Measurements from ENCODE around the gene PRM1. TPM values are rescaled to one million over a fixed set of nuclear protein-coding genes. Genes with fewer than 3 reads are reported as not detected.

PRM1 gene
- total and polyA plus RNA-seq, 2 of the 4 experiments (the other 2 are of a cell fraction) = not detected

GRCh38 chr16:11316331-11317015, 35.3 kb upstream of the PRM1 start:
- no peaks in the 10 kb centered on the region for H3K9me3 ChIP-seq (ENCODE audit: control insufficient read depth, insufficient read depth, low read length)
- peak overlapping the region; percentile 64 to 79; a peak in 3 of 4 replicates for H4K8ac ChIP-seq (ENCODE audit: low read depth in 2 of 2, low read length in 2 of 2)

More at GRCh38 chr16:11316331-11317015, 35.3 kb upstream of the PRM1 start:
- ChIA-PET POLR2A (ENCODE audit: unreplicated experiment) (no interaction called here), CTCF (no interaction called here)
- Histone ChIP-seq H2BK120ac (ENCODE audit: low read depth, low read length) (peak overlapping the region; percentile 99), H2BK20ac (ENCODE audit: low read depth, low read length) (peak overlapping the region; percentile 88), H2AK9ac (replicated peaks; ENCODE audit: low read depth, low read length, poor library complexity) (peak overlapping the region; percentile 93), H4K91ac (ENCODE audit: insufficient read depth, low read depth, low read length) (peak overlapping the region; percentile 89), H3K56ac (ENCODE audit: extremely low read depth, insufficient read depth, low read length) (no peak overlapping the region), H2BK15ac (ENCODE audit: low read depth, low read length) (peak overlapping the region; percentile 98; the same call in 2 of the 3 replicates), H3K14ac (replicated peaks; ENCODE audit: low read depth, low read length) (peak overlapping the region; percentile 47), H4K5ac (ENCODE audit: low read depth, low read length) (peak overlapping the region; percentile 37), H3K4me1 (ENCODE audit: control insufficient read depth, insufficient read depth, low read length) (peaks cover 22% of the 10 kb centered on the region), H3K9me1 (ENCODE audit: insufficient read depth, low read length) (peaks cover 15% of the 10 kb centered on the region), H3K18ac (ENCODE audit: low read depth, low read length) (no peak overlapping the region), H3K27me3 (ENCODE audit: control insufficient read depth, insufficient read depth, low read length) (no peaks in the 10 kb centered on the region), H3K23ac (ENCODE audit: low read depth, low read length) (peak overlapping the region; percentile 63), H3K9ac (ENCODE audit: low read depth, low read length) (no peak overlapping the region), H2AFZ (replicated peaks; ENCODE audit: low read length, poor library complexity) (peak overlapping the region; percentile 83), H3K4me3 (ENCODE audit: insufficient read depth, low read depth, low read length) (no peak overlapping the region), H3K36me3 (ENCODE audit: control insufficient read depth, insufficient read depth, low read length) (no peaks in the 10 kb centered on the region), H3K79me1 (ENCODE audit: low read depth in 1 of 2, low read length in 2 of 2) (peaks cover 0 to 5% of the 10 kb centered on the region in 2 experiments; a peak in 2 of 4 replicates), H2BK5ac (ENCODE audit: low read depth, low read length, poor library complexity, severe bottlenecking) (no peak overlapping the region), H2AK5ac (ENCODE audit: low read depth, low read length) (peak overlapping the region; percentile 99), H3K4me2 (ENCODE audit: low read depth, low read length) (no peak overlapping the region), H4K20me1 (ENCODE audit: insufficient read depth, low read length) (no peaks in the 10 kb centered on the region), H3K27ac (ENCODE audit: insufficient read depth, low read length) (no peak overlapping the region), H3K4ac (ENCODE audit: low read depth, low read length) (peak overlapping the region; percentile 93)
- ATAC-seq (ENCODE audit: low read depth) = 0 out of 2 replicates have a peak, but pooled peaks have one; percentile 4
- in situ Hi-C loops (cut with MboI; ENCODE audit: low sequenced_read_pairs) = no loop called here
- TF ChIP-seq, protein P1, sequence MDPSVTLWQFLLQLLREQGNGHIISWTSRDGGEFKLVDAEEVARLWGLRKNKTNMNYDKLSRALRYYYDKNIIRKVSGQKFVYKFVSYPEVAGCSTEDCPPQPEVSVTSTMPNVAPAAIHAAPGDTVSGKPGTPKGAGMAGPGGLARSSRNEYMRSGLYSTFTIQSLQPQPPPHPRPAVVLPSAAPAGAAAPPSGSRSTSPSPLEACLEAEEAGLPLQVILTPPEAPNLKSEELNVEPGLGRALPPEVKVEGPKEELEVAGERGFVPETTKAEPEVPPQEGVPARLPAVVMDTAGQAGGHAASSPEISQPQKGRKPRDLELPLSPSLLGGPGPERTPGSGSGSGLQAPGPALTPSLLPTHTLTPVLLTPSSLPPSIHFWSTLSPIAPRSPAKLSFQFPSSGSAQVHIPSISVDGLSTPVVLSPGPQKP (IDR thresholded peaks at IDR 0.05; ENCODE audit: borderline replicate concordance, low read depth, low read length) = no peak
- TF ChIP-seq CHD1 (IDR thresholded peaks at IDR 0.05; ENCODE audit: low read depth, low read length) (no peak), FOS (IDR thresholded peaks at IDR 0.05; ENCODE audit: low read depth, low read length) (no peak), SMC3 (IDR thresholded peaks at IDR 0.05; ENCODE audit: low read depth, low read length) (no peak), MAZ (IDR thresholded peaks at IDR 0.05; ENCODE audit: borderline replicate concordance, low read depth, low read length) (no peak), MXI1 (IDR thresholded peaks at IDR 0.05; ENCODE audit: borderline replicate concordance, low read depth, low read length) (no peak), BHLHE40 (IDR thresholded peaks at IDR 0.05; ENCODE audit: low read depth, low read length) (no peak), MAFK (IDR thresholded peaks at IDR 0.05; ENCODE audit: low read depth, low read length) (no peak), CEBPB (IDR thresholded peaks at IDR 0.05; ENCODE audit: low read depth, low read length) (no peak), RCOR1 (IDR thresholded peaks at IDR 0.05; ENCODE audit: insufficient replicate concordance, low read length) (no peak)
- TF ChIP-seq, protein P2, sequence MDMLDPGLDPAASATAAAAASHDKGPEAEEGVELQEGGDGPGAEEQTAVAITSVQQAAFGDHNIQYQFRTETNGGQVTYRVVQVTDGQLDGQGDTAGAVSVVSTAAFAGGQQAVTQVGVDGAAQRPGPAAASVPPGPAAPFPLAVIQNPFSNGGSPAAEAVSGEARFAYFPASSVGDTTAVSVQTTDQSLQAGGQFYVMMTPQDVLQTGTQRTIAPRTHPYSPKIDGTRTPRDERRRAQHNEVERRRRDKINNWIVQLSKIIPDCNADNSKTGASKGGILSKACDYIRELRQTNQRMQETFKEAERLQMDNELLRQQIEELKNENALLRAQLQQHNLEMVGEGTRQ (IDR thresholded peaks at IDR 0.05; ENCODE audit: low read depth, low read length) = no peak
- 83% methylated on average over 12 of the region's 23 CpGs; no CpG with 5 or more reads in 1 of the 2 experiments for WGBS, 2 experiments (ENCODE audit: extremely low coverage in 2 of 2, insufficient read length in 1 of 2)
- dilution Hi-C loops (cut with HindIII; ENCODE audit: low sequenced_read_pairs, unreplicated experiment) = no loop called here
- DNase-seq = no peak
- BruUV-seq (replicated peaks) = no TSS peak
- intact Hi-C loops (cut with micrococcal nuclease) = no loop called here
